ENCODE results near the gene FYB1. TPM values are rescaled to one million over a fixed set of nuclear protein-coding genes. Genes with fewer than 3 reads are reported as not detected.

Gene FYB1
- total and polyA plus RNA-seq, 2 donors (not counting 1 experiment from before 2014, with no cell fraction given): 1.3 to 1.4 TPM

GRCh38 chr5:39076757-39077728 is 142.3 kb downstream of the FYB1 start:
- Histone ChIP-seq H3K9ac (ENCODE audit: low read length) (peak overlapping the region; percentile 19), H3K4me1 (ENCODE audit: control insufficient read depth in 2 of 2, insufficient read depth in 2 of 2, low read length in 2 of 2) (peaks cover 21 to 33% of the 10 kb centered on the region in 2 donors), H3K4me2 (replicated peaks; ENCODE audit: low read depth, low read length, poor library complexity, severe bottlenecking) (peak overlapping the region; percentile 57), H3K27me3 (replicated peaks in 1 of 4; ENCODE audit: control extremely low read depth in 1 of 4, control insufficient read depth in 3 of 4, insufficient read depth in 4 of 4, low read length in 3 of 4) (no peaks in the 10 kb centered on the region), H3K79me2 (ENCODE audit: control insufficient read depth, insufficient read depth, low read length) (peaks cover 45% of the 10 kb centered on the region), H3K9me3 (ENCODE audit: control extremely low read depth in 1 of 3, control insufficient read depth in 2 of 3, insufficient read depth in 1 of 3, low read length in 2 of 3) (no peaks in the 10 kb centered on the region), H3K27ac (ENCODE audit: low read length in 2 of 2) (peak overlapping the region; percentile 21 to 49), H2AFZ (ENCODE audit: insufficient read depth, low read depth, low read length, poor library complexity, severe bottlenecking) (peak overlapping the region; percentile 10), H3K4me3 (ENCODE audit: control extremely low read depth in 1 of 5, extremely low read depth in 1 of 5, insufficient read depth in 1 of 5, low read depth in 2 of 5, low read length in 4 of 5) (peak overlapping the region in 2 of 5 experiments; percentile 2 to 25), H3K36me3 (replicated peaks in 1 of 2; ENCODE audit: control extremely low read depth in 1 of 2, control insufficient read depth in 1 of 2, extremely low read depth in 1 of 2, insufficient read depth in 2 of 2, low read length in 1 of 2) (no peaks in the 10 kb centered on the region), H4K20me1 (ENCODE audit: control insufficient read depth, insufficient read depth, low read length, poor library complexity, severe bottlenecking) (peaks cover 9% of the 10 kb centered on the region)
- Mint-ChIP-seq H3K9me3 (ENCODE audit: insufficient read depth) (no peaks in the 10 kb centered on the region), H3K4me3 (peak overlapping the region; percentile 66), H3K27ac (peak overlapping the region; percentile 76), H3K27me3 (peaks cover 3% of the 10 kb centered on the region), H3K4me1 (peaks cover 42% of the 10 kb centered on the region)
- WGBS (ENCODE audit: insufficient coverage): no CpG with 5 or more reads among the region's 6 CpGs
- DNase-seq: peak; percentile 75
- TF ChIP-seq CTCF (IDR thresholded peaks at IDR 0.05) (no peak), EZH2 (IDR thresholded peaks at IDR 0.05; ENCODE audit: borderline replicate concordance, insufficient read depth, low read depth, low read length, poor library complexity, severe bottlenecking) (no peak)
- ChIA-PET CTCF (interaction anchor here (0.7 kb wide), 1 partner anchor 20 kb away, joined by 4 read pairs; no protein-coding TSS in a partner anchor), POLR2A (interaction anchor here (0.7 kb wide), 1 partner anchor 1612 kb away, joined by 3 read pairs; no protein-coding TSS in a partner anchor)
- intact Hi-C loops (cut with micrococcal nuclease): loop anchor here (2.0 to 10.0 kb wide), 4 partner anchors 35 to 1758 kb away; partner anchors contain the start of genes NUP155, RPL37 and WDR70
- ATAC-seq (ENCODE audit: low read depth): peak; percentile 12

All from B cell (primary cell).